DOHH2 (cell line): ENCODE measurements around the gene ZBED5.
"Not testable (repeated sequence)": the region's sequence is repeated elsewhere in the genome, so short reads cannot be mapped to it uniquely, and the experiment has no call there.

ENCODE experiments used
- H3F3A ChIP-seq: fragments of 200-600 bp; sonication (generic), shearing (Covaris generic); 2 replicates; pipeline ENCODE4 v1.6.0; 2016; ENCODE audit warnings: antibody characterized with exemption, mild to moderate bottlenecking; ENCODE audit not compliant: control insufficient read depth, insufficient read depth
- H3K27ac ChIP-seq: fragments of 200-600 bp; sonication (generic); 2 replicates; pipeline ENCODE4 v1.5.1; 2014; ENCODE audit warnings: low read depth, mild to moderate bottlenecking, low read length, moderate library complexity
- H3K27me3 ChIP-seq: fragments of 200-600 bp; sonication (generic); 2 replicates; pipeline ENCODE4 v1.6.1; 2014; ENCODE audit warnings: mild to moderate bottlenecking, low read length, mixed read lengths; ENCODE audit not compliant: control insufficient read depth
- H3K36me3 ChIP-seq: fragments of 200-600 bp; sonication (generic); 2 replicates; pipeline ENCODE4 v1.6.1; 2014; ENCODE audit warnings: mild to moderate bottlenecking, low read length, moderate library complexity, mixed read lengths; ENCODE audit not compliant: control insufficient read depth
- H3K4me1 ChIP-seq: fragments of 200-600 bp; sonication (generic); 2 replicates; pipeline ENCODE4 v1.6.1; 2014; ENCODE audit warnings: mild to moderate bottlenecking, low read length, mixed read lengths; ENCODE audit not compliant: control insufficient read depth
- H3K4me2 ChIP-seq: fragments of 200-600 bp; sonication (generic); 2 replicates; pipeline ENCODE4 v1.6.0; 2014; ENCODE audit warnings: mild to moderate bottlenecking, low read length, moderate library complexity
- H3K4me3 ChIP-seq: fragments of 200-600 bp; sonication (generic); 2 replicates; pipeline ENCODE4 v1.5.1; 2014; ENCODE audit warnings: mild to moderate bottlenecking, low read length, mixed read lengths
- H3K79me2 ChIP-seq: fragments of 200-600 bp; sonication (generic); 2 replicates; pipeline ENCODE4 v1.6.1; 2014; ENCODE audit warnings: mild to moderate bottlenecking, low read length, mixed read lengths; ENCODE audit not compliant: control insufficient read depth
- H3K9me2 ChIP-seq: fragments of 200-600 bp; sonication (generic); replicated peaks from 2 replicates; pipeline ENCODE4 v1.6.1; 2014; ENCODE audit warnings: mild to moderate bottlenecking, low read length, mixed read lengths; ENCODE audit not compliant: control insufficient read depth
- H3K9me3 ChIP-seq: fragments of 200-600 bp; sonication (generic); 2 replicates; pipeline ENCODE4 v1.6.1; 2014; ENCODE audit warnings: antibody characterized with exemption, low read length, mixed read lengths; ENCODE audit not compliant: control insufficient read depth, insufficient read depth
- H4K20me1 ChIP-seq: fragments of 200-600 bp; sonication (generic); 2 replicates; pipeline ENCODE4 v1.6.0; 2014; ENCODE audit warnings: low read depth, mild to moderate bottlenecking, antibody characterized with exemption, low read length, moderate library complexity; ENCODE audit not compliant: control insufficient read depth, insufficient read depth
- EZH2phosphoT487 ChIP-seq: fragments of 200-600 bp; sonication (generic); IDR thresholded peaks from 2 replicates; pipeline ENCODE4 v1.6.1; 2017; ENCODE audit warnings: borderline replicate concordance, mild to moderate bottlenecking, antibody characterized with exemption, low read length, moderate library complexity, mixed read lengths
- TF ChIP-seq, protein P1 (sequence below): fragments of 200-600 bp; sonication (generic); IDR thresholded peaks from one replicate; pipeline ENCODE4 v1.5.1; 2014; ENCODE audit warnings: antibody characterized with exemption, mild to moderate bottlenecking, low read depth, low read length; ENCODE audit not compliant: poor library complexity, severe bottlenecking

ZBED5 gene

DNA sequence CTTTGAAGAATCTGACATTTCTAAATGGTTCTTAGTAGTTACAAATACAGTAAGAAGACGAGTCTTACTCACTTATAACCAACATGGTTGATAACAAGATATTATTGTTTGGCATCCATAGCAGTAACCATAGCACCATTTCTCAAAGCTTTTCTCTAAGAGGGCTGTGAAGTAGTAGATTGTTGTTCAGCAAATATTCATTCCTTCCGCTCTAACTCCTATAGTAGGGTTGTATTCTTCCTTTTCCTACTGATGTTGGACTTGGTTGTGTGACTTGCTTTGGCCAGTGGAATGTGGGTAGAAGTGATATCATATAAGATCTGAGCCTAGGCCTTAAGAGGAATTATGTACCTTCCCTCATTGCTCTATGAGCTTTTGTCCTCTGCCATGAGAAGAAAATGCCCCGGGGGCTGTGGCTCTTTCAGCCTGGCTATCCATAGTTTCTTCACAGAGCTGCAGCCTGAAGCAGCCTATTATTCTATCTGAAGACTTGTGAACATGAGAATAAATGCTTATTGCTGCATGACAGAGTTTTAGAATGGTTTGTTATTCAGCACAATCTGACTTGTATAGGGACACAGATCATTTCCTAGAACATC is 28.9 kb upstream of the ZBED5 start:
- Histone ChIP-seq H3K27me3 (no peaks in the 10 kb centered on the region), H4K20me1 (no peaks in the 10 kb centered on the region), H3K4me2 (no peak overlapping the region), H3K79me2 (no peaks in the 10 kb centered on the region), H3K27ac (no peak overlapping the region), H3K4me3 (no peak overlapping the region), H3K9me2 (no peaks in the 10 kb centered on the region), H3K36me3 (no peaks in the 10 kb centered on the region), H3K9me3 (no peaks in the 10 kb centered on the region; the same call in 1 of the 2 replicates), H3K4me1 (no peaks in the 10 kb centered on the region), H3F3A (no peaks in the 10 kb centered on the region)
- TF ChIP-seq EZH2phosphoT487: no peak
- TF ChIP-seq, protein P1, sequence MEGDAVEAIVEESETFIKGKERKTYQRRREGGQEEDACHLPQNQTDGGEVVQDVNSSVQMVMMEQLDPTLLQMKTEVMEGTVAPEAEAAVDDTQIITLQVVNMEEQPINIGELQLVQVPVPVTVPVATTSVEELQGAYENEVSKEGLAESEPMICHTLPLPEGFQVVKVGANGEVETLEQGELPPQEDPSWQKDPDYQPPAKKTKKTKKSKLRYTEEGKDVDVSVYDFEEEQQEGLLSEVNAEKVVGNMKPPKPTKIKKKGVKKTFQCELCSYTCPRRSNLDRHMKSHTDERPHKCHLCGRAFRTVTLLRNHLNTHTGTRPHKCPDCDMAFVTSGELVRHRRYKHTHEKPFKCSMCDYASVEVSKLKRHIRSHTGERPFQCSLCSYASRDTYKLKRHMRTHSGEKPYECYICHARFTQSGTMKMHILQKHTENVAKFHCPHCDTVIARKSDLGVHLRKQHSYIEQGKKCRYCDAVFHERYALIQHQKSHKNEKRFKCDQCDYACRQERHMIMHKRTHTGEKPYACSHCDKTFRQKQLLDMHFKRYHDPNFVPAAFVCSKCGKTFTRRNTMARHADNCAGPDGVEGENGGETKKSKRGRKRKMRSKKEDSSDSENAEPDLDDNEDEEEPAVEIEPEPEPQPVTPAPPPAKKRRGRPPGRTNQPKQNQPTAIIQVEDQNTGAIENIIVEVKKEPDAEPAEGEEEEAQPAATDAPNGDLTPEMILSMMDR: no peak

DNA sequence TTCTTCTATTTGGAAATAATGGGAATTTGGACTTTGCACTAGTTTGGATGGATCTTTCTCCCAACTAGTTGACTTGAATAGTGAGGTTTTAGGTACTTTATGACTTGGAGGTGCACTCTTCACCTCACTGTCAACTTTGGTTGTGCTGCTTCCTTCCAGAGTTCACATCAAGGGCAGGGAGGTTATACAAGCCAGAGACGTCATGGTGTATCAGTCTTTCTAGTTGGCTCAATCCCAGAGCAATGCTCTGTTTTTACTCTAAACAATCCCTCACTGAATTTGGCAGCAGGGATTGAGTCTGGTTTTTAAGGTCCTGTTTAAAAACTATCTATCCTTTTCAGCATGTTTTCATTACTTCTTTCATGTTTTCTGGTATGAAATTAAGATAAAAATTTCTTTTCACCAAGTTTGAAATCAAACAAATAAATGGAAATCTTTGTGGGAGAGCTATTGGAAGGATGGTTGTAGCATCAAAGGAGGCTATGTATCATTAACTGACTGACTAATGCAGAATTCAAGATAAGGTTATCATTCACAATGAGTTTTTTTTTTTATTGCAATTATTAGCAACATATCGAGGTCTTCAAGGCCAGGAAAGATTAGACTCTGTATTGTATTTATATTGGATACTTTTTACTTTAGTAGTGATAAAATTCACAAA is 28.0 kb upstream of the ZBED5 start:
- no peaks in the 10 kb centered on the region for H3K4me1 ChIP-seq
- no peaks in the 10 kb centered on the region for H3K79me2 ChIP-seq
- no peaks in the 10 kb centered on the region for H3K36me3 ChIP-seq
- no peak overlapping the region for H3K4me2 ChIP-seq
- no peaks in the 10 kb centered on the region; the same call in 1 of the 2 replicates for H3K9me3 ChIP-seq
- H3K27me3 ChIP-seq: no peaks in the 10 kb centered on the region
- no peaks in the 10 kb centered on the region for H3F3A ChIP-seq
- no peak overlapping the region for H3K4me3 ChIP-seq
- H3K9me2 ChIP-seq: no peaks in the 10 kb centered on the region; the same call in 1 of the 2 replicates
- no peak overlapping the region for H3K27ac ChIP-seq
- no peaks in the 10 kb centered on the region for H4K20me1 ChIP-seq
- TF ChIP-seq, protein P1: no peak
- no peak for TF ChIP-seq EZH2phosphoT487

- not testable (repeated sequence) for H3K4me2 ChIP-seq, H3K4me3 ChIP-seq, H3F3A ChIP-seq, H3K9me2 ChIP-seq, H3K27ac ChIP-seq, H3K36me3 ChIP-seq, H3K9me3 ChIP-seq, H4K20me1 ChIP-seq, H3K79me2 ChIP-seq, H3K27me3 ChIP-seq, H3K4me1 ChIP-seq
Observed at GRCh38 chr11:10884292-10884691, 26.4 kb upstream of the ZBED5 start.

- Histone ChIP-seq H3K27ac (no peak overlapping the region), H3K27me3 (no peaks in the 10 kb centered on the region), H3K4me1 (peaks cover 7% of the 10 kb centered on the region), H3K36me3 (peaks cover 5% of the 10 kb centered on the region; the same call in 1 of the 2 replicates), H3K9me3 (no peaks in the 10 kb centered on the region), H3F3A (no peaks in the 10 kb centered on the region), H3K4me2 (no peak overlapping the region), H3K9me2 (no peaks in the 10 kb centered on the region; the same call in 1 of the 2 replicates), H3K4me3 (no peak overlapping the region), H4K20me1 (no peaks in the 10 kb centered on the region), H3K79me2 (peaks cover 1% of the 10 kb centered on the region; the same call in 1 of the 2 replicates)
- TF ChIP-seq EZH2phosphoT487: no peak
- TF ChIP-seq, protein P1: no peak
Observed at GRCh38 chr11:10881892-10882291, 24.0 kb upstream of the ZBED5 start.
